ENCODE measurements around the gene PARD3B. TPM values are rescaled to one million over a fixed set of nuclear protein-coding genes. Genes with fewer than 3 reads are reported as not detected.

The PARD3B gene
- total and polyA plus RNA-seq, 2 of the 4 experiments (the other 2 are of a cell fraction) = 3.3 to 15.6 TPM

GRCh38 chr2:204533629-204534370, 11.5 kb upstream of the PARD3B start:
- Histone ChIP-seq H3K4ac (ENCODE audit: low read depth, low read length) (peak overlapping the region; percentile 29; the same call in 1 of the 2 replicates), H2BK120ac (ENCODE audit: low read depth, low read length) (peak overlapping the region; percentile 2; the same call in 1 of the 2 replicates), H3K18ac (ENCODE audit: low read depth, low read length) (peak overlapping the region; percentile 63; the same call in 1 of the 2 replicates), H2AK9ac (replicated peaks; ENCODE audit: low read depth, low read length, poor library complexity) (no peak overlapping the region), H3K9me1 (ENCODE audit: insufficient read depth, low read length) (no peaks in the 10 kb centered on the region; the same call in 1 of the 2 replicates), H3K4me2 (ENCODE audit: low read depth, low read length) (no peak overlapping the region), H3K79me1 (ENCODE audit: low read depth in 1 of 2, low read length in 2 of 2) (no peaks in the 10 kb centered on the region), H2AFZ (replicated peaks; ENCODE audit: low read length, poor library complexity) (no peak overlapping the region), H3K4me3 (ENCODE audit: insufficient read depth, low read depth, low read length) (no peak overlapping the region), H2BK5ac (ENCODE audit: low read depth, low read length, poor library complexity, severe bottlenecking) (no peak overlapping the region), H4K20me1 (ENCODE audit: insufficient read depth, low read length) (no peaks in the 10 kb centered on the region), H3K23ac (ENCODE audit: low read depth, low read length) (no peak overlapping the region), H2BK20ac (ENCODE audit: low read depth, low read length) (peak overlapping the region; percentile 29; the same call in 1 of the 2 replicates), H3K9ac (ENCODE audit: low read depth, low read length) (no peak overlapping the region), H3K27ac (ENCODE audit: insufficient read depth, low read length) (no peak overlapping the region; the same call in 1 of the 2 replicates), H2BK15ac (ENCODE audit: low read depth, low read length) (peak overlapping the region; percentile 58; the same call in 1 of the 3 replicates), H3K36me3 (ENCODE audit: control insufficient read depth, insufficient read depth, low read length) (no peaks in the 10 kb centered on the region), H4K91ac (ENCODE audit: insufficient read depth, low read depth, low read length) (no peak overlapping the region), H3K56ac (ENCODE audit: extremely low read depth, insufficient read depth, low read length) (no peak overlapping the region), H3K9me3 (ENCODE audit: control insufficient read depth, insufficient read depth, low read length) (no peaks in the 10 kb centered on the region), H2AK5ac (ENCODE audit: low read depth, low read length) (no peak overlapping the region), H3K4me1 (ENCODE audit: control insufficient read depth, insufficient read depth, low read length) (peaks cover 7% of the 10 kb centered on the region; the same call in 1 of the 2 replicates), H3K14ac (replicated peaks; ENCODE audit: low read depth, low read length) (0 out of 2 replicates have a peak overlapping the region, but pooled peaks have one; percentile 46), H4K8ac (ENCODE audit: low read depth in 2 of 2, low read length in 2 of 2) (peak overlapping the region in 1 of 2 experiments; percentile 22; a peak in 1 of 4 replicates), H3K27me3 (ENCODE audit: control insufficient read depth, insufficient read depth, low read length) (no peaks in the 10 kb centered on the region), H4K5ac (ENCODE audit: low read depth, low read length) (peak overlapping the region; percentile 30; the same call in 1 of the 2 replicates)
- BruUV-seq (replicated peaks) = no TSS peak
- ATAC-seq (ENCODE audit: low read depth) (no peak), DNase-seq (peak; percentile 69)
- in situ Hi-C loops (cut with MboI; ENCODE audit: low sequenced_read_pairs) = loop anchor here (25.0 kb wide), 1 partner anchor 1154 kb away; the partner anchor contains the start of gene NRP2
- TF ChIP-seq FOS (IDR thresholded peaks at IDR 0.05; ENCODE audit: low read depth, low read length) (0 out of 2 replicates have a peak, but pooled peaks have one; percentile 18), RFX5 (IDR thresholded peaks at IDR 0.05; ENCODE audit: low read depth, low read length) (no peak)
- ChIA-PET CTCF (no interaction called here), POLR2A (ENCODE audit: unreplicated experiment) (no interaction called here)
- WGBS, 2 experiments (ENCODE audit: extremely low coverage in 2 of 2, insufficient read length in 1 of 2) = no CpG with 5 or more reads among the region's 5 CpGs
- intact Hi-C loops (cut with micrococcal nuclease) = no loop called here
- dilution Hi-C loops (cut with HindIII; ENCODE audit: low sequenced_read_pairs, unreplicated experiment) = no loop called here
